IPS-11a (cell line): ENCODE measurements around the gene TBL2.
A peak's percentile ranks its signal among the peaks of the same experiment; 100 is the strongest.
"Not testable (repeated sequence)": the region's sequence is repeated elsewhere in the genome, so short reads cannot be mapped to it uniquely, and the experiment has no call there.

Experiments
- H3K4me3 ChIP-seq: one replicate; pipeline ENCODE4 v1.5.1; 2013; ENCODE audit warnings: low read depth, low read length, control low read depth

The TBL2 gene

DNA sequence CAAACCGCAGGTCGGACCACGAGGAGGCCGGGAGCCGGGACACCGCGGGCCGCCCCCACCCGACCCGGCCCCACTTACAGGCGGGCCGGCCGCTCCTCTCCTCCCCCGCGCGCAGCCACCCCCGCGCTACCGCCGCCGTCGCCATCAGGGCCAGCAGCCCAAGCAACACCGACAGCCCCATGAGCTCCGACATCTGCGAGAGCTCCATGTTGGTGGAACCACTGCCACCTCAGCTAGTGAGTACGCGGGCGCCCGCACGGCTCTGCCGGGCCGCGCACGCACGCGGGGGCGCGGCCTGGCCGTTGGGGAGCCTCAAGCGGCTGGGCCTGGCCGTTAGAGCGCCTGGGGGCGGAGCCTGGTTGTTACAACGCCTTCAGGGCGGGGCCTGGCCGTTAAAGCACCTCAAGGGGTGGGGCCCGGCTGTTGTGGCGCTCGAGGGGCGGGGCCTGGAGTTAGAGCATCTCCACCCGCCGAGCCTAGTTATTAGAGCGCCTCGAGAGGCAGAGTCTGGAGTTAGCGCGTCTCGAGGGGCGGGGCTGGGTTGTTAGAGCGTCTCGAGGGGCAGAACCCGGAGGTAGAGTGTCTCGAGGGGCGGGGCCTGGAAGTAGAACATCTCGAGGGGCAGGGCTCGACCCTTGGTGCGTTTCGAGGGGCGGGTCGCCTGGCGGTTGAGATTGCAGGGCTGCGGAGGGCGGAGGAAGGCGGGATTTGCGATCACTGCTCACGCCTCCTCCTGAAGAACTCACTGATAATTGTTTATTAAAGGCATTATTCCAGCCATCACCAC is at the start of gene TBL2:
Gene TBL2 (minus strand): TSS at position 238 of the 787 bp plus-strand sequence. CDS start 30 bp downstream, at position 208.
- peak within 1 kb of the TSS; percentile 62 for H3K4me3 ChIP-seq

- no peak overlapping the region for H3K4me3 ChIP-seq
These were observed 48.4 kb upstream of the TBL2 start for GRCh38 chr7:73626814-73627213.

DNA sequence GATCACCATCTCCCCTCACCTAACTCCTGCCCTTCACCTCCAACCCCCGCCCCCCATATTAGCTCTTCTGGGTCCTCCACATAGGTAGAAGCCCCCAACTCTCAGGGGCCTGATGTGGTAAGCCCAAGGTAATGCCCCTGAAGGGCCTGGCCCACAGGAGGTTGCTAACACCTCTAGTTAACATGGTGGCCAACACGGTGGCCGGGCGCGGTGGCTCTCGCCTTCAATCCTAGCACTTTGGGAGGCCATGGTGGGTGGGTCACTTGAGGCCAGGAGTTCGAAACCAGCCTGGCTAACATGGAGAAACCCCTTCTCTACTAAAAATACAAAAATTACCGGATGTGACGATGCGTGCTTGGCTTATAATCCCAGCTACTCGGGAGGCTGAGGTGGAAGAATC is 46.9 kb upstream of the TBL2 start:
- no peak overlapping the region for H3K4me3 ChIP-seq

GRCh38 chr7:73624669-73625001 is 46.3 kb upstream of the TBL2 start:
- no peak overlapping the region for H3K4me3 ChIP-seq

DNA sequence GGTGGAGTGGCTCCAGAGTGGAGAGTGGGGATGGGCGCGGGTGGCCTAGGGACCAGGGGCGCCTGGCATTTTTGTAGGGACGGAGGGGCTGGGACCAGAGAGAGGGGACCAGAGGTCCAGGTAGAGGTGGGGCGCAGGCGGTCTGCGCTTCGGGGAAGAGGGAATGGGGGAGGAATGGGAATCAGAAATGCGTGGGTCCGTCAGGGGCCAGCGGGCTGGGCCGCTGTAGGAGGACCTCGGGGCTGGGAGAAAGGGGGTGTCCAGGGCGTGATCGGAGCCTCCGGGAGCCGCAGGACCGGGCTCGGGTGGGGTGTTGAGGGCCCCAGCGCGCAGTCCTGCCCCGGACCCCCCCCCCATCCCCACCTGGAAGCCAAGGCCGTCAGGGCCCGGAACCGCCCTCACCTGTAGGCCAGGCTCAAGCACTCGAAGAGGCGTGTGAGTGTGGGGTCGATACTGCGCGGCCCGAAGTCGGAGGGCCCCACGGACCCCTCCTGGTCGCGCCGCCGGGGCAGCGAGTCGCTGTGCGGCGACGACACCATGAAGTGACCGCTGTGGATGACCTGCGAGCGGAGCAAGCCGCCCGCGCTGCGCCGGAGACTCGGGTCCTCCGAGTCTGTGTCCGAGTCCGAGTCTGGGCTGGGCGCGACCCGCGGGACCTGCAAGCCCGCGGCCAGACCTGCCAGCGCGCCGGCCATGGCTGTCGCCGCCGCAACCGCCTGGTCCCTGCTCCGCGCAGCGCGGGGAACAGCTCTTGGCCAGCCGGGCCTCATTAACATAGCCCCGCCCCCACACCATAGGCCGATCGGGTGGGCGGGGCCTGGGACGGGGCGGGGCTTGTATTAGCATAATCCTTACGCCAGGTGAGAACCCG is 45.7 kb upstream of the TBL2 start, which contains the start of gene MLXIPL:
Gene MLXIPL (minus strand): TSS at position 725 of the 871 bp plus-strand sequence. CDS start 30 bp downstream, at position 695.
- H3K4me3 ChIP-seq, result peak within 1 kb of the TSS; percentile 53

- peak overlapping the region; percentile 50 for H3K4me3 ChIP-seq
These were observed 44.8 kb upstream of the TBL2 start for GRCh38 chr7:73622909-73623797.

- peak overlapping the region; percentile 50 for H3K4me3 ChIP-seq
These were observed 44.1 kb upstream of the TBL2 start for GRCh38 chr7:73622527-73622908.

- no peak overlapping the region for H3K4me3 ChIP-seq
These were observed 43.0 kb upstream of the TBL2 start for GRCh38 chr7:73621168-73622063.

DNA sequence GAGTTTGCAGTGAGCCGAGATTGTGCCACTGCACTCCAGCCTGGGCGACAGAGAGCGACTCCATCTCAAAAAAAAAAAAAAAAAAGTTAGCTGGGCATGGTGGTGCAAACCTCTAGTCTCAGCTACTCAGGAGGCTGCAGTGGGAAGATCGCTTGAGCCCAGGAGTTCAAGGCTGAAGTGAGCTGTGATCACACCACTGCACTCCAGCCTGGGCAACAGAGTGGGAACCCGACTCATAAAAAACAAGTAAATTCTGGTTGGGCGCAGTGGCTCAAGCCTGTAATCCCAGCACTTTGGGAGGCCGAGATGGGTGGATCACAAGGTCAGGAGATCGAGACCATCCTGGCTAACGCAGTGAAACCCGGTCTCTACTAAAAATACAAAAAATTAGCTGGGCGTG is 41.0 kb upstream of the TBL2 start:
- H3K4me3 ChIP-seq, result not testable (repeated sequence)

DNA sequence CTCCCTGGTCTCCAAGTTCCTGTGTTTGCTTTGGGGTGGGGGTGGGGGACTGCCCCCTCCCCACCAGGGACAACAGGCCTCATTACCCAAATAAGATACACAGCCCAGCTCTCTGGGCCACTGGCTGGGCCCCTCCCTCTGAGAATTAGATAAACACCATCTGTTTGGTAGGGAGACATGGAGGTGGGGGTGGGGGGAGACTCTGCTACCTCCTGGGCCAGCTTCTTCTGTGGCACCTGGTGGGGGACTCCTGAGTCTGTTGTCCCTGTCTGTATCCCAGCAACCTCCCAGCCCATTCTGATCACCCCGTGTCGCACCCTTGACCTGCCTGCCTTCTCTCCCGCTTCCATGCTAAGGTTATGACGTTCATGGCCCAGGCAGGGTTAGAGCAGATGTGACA is 40.2 kb upstream of the TBL2 start:
- H3K4me3 ChIP-seq, result no peak overlapping the region

GRCh38 chr7:73617520-73617919 is 39.1 kb upstream of the TBL2 start:
- H3K4me3 ChIP-seq, result not testable (repeated sequence)

GRCh38 chr7:73615886-73616285 is 37.5 kb upstream of the TBL2 start:
- no peak overlapping the region for H3K4me3 ChIP-seq

DNA sequence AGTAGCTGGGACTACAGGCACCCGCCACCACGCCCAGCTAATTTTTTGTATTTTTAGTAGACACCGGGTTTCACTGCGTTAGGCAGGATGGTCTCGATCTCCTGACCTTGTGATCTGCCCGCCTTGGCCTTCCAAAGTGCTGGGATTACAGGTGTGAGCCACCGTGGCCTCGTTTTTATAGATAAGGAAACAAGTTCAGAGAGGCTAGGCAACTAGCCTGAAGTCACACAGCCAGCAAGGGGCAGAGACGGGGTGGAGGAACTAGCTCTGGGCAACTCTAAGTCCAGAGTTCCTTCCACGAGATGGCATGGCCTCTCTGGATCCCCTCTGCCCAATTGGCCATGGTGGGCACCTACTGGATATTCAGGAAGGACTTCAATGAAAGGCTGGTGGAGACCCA is 36.6 kb upstream of the TBL2 start:
- H3K4me3 ChIP-seq, result not testable (repeated sequence)

- H3K4me3 ChIP-seq, result no peak overlapping the region
These were observed 35.8 kb upstream of the TBL2 start for GRCh38 chr7:73613954-73614735.

- no peak overlapping the region for H3K4me3 ChIP-seq
These were observed 34.4 kb upstream of the TBL2 start for GRCh38 chr7:73612598-73613269.

- no peak overlapping the region for H3K4me3 ChIP-seq
These were observed 32.7 kb upstream of the TBL2 start for GRCh38 chr7:73611017-73611555.

DNA sequence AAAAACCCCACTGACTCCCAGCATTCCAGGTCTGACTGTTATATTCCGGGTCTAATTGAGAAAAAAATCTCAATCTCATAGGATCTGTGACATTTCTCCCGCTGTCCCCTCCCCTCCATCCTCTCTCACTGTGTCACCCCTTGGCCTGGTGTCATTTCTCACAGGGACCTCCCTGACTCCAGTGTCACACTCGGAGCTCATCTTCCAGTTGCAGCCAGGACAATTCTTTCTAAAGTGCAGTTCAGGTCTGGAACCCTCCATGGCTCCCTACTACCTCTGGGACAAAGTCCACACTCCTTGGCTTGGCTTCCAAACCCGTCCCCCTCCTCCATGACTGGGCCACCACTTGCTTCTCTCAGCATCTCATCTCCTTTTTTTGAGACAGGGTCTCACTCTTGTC is 31.7 kb upstream of the TBL2 start:
- no peak overlapping the region for H3K4me3 ChIP-seq

GRCh38 chr7:73607692-73607983 is 29.3 kb upstream of the TBL2 start:
- not testable (repeated sequence) for H3K4me3 ChIP-seq
